H1 (cell line): ENCODE results near the gene ACACA. TPM values are rescaled to one million over a fixed set of nuclear protein-coding genes. Genes with fewer than 3 reads are reported as not detected.

Source experiments
- CBX5 ChIP-seq: fragments of 300-800, 300-1000 bp; sonication (generic); IDR thresholded peaks from 2 replicates; pipeline ENCODE4 v1.7.1; 2016; ENCODE audit warnings: antibody characterized with exemption, low read length, low read depth
- CHD2 ChIP-seq: IDR thresholded peaks from 2 replicates; pipeline ENCODE4 v1.6.1; 2012; ENCODE audit warnings: low read length, improper control_type of control experiment
- EZH2 ChIP-seq: fragments of 200-600 bp; sonication (generic); IDR thresholded peaks from 2 replicates; pipeline ENCODE4 v1.7.1; 2012; ENCODE audit warnings: low read depth, mild to moderate bottlenecking, moderate library complexity, low read length, inconsistent platforms; ENCODE audit not compliant: severe bottlenecking
- HDAC6 ChIP-seq: IDR thresholded peaks from one replicate; pipeline ENCODE4 v1.7.1; 2012; ENCODE audit warnings: low read depth, mild to moderate bottlenecking, inconsistent platforms, low read length, moderate library complexity
- POLR2A ChIP-seq, 2 experiments: IDR thresholded peaks; 1 replicate in 1 of 2; 2 replicates in 1 of 2; pipeline ENCODE4 v1.6.1; 2011; ENCODE audit warnings: low read depth in 2 of 2, low read length in 2 of 2, mild to moderate bottlenecking in 2 of 2; ENCODE audit errors: control extremely low read depth in 1 of 2
- RNF2 ChIP-seq: fragments of 200-900, 300-1000 bp; sonication (generic); IDR thresholded peaks from 2 replicates; pipeline ENCODE4 v1.7.1; 2016; ENCODE audit warnings: borderline replicate concordance, low read depth, mild to moderate bottlenecking, antibody characterized with exemption, low read length; ENCODE audit not compliant: poor library complexity, severe bottlenecking; ENCODE audit errors: missing control alignments
- SIX5 ChIP-seq: IDR thresholded peaks from 2 replicates; pipeline ENCODE4 v1.6.1; 2011; ENCODE audit warnings: mild to moderate bottlenecking, low read depth, low read length
- SP4 ChIP-seq: IDR thresholded peaks from 2 replicates; pipeline ENCODE4 v1.6.1; 2012; ENCODE audit warnings: low read length, inconsistent platforms
- polyA plus RNA-seq, 7 experiments: library from polyadenylated mRNA; depleted of rRNA in 3 of 7; stranded (reverse) in 5 of 7; unstranded in 2 of 7; fragments of >200 nt in 5 of 7; fragments of 200-250 nt in 2 of 7; gene quantifications; 1 replicate in 5 of 7; 2 replicates in 1 of 7; 4 replicates in 1 of 7; pipeline versions ENCODE4 v1.2.1 to v1.2.3, GENCODE V29; 2011 to 2013; ENCODE audit warnings: missing spikeins in 2 of 7, mixed read lengths in 2 of 7
- total RNA-seq: library from RNA; stranded (reverse); fragmentation: NEBNext Ultra II Directional; extraction: Animal tissue kit (Norgen Biotek cat#: 25700); gene quantifications from 2 replicates; pipeline ENCODE4 v1.2.1, GENCODE V29; 2021

Gene ACACA
- total and polyA plus RNA-seq, 2 of the 8 experiments (the other 6 are each of a cell fraction or from before 2014, with no cell fraction given) = 74.0 to 160 TPM

DNA sequence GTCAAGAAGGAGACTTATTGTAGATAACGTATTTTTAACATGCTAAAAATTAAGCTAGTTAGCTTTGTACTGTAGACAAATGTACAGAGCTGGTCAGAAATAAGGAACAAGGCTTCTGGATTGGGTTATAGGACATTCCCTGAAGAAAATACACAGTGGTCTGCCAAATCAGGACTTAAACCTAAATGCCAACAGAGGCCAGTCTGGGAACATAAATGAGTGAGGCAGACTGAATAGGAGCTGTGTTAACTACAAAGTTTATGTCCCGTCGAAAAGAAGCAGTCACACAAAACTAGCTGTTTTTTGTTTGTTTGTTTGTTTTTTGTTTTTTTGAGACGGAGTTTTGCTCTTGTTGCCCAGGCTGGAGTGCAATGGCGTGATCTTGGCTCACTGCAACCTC lies 151.2 kb downstream of the ACACA start (continued):
- TF ChIP-seq EZH2 = no peak
- TF ChIP-seq CBX5 = no peak
- TF ChIP-seq RNF2 = no peak
- TF ChIP-seq SIX5 = no peak
- TF ChIP-seq POLR2A (IDR thresholded peaks at IDR 0.05; ENCODE audit: control extremely low read depth in 1 of 2, low read depth in 2 of 2, low read length in 2 of 2) = no peak
- no peak for TF ChIP-seq CHD2
- no peak for TF ChIP-seq HDAC6
- no peak for TF ChIP-seq SP4
